IPS DF 4.7 (cell line): ENCODE results near the gene STPG4.
"Not testable (repeated sequence)": the region's sequence is repeated elsewhere in the genome, so short reads cannot be mapped to it uniquely, and the experiment has no call there.

Experiments
- DNase-seq: peaks from one replicate; pipeline ENCODE4 v3.0.0-alpha.2; 2013; ENCODE audit warnings: low spot score; ENCODE audit errors: extremely low read depth

STPG4 gene

DNA sequence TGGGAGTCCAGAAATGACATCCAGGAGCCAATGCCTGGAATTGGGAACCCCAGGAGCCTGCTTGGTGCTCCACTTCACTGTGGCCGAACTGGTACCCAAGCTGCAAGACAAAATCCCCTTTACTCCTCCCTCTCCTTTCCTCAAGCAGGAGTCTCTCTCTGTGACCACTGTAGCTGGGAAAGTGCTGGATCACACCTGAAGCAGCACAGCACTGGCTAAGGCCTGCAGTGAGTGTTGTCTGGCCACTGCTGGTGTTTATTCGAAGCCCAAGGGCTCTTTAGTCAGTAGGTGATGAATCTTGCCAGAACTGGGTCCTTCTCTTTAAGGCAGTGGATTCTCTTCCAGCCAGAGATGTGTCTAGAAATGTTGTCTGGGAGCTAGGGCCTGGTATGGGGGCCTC, 26.4 kb downstream of the STPG4 start:
- DNase-seq: no peak

GRCh38 chr2:47127862-47128543, 27.1 kb downstream of the STPG4 start:
- DNase-seq: no peak

DNA sequence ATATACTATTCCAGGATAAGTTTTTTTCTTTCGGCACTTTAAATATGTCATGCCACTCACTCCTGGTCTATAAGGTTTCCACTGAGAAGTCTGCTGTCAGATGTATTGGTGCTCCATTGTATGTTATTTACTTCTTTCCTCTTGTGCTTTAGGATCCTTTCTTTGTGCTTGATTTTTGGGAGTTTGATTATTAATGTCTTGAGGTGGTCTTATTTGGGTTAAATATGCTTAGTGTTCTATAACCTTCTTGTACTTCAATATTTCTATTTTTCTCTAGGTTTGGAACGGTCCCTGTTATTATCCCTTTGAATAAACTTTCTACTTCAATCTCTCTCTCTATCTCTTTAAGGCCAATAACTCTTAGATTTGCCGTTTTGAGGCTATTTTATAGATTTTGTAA, 28.3 kb downstream of the STPG4 start:
- DNase-seq: no peak

DNA sequence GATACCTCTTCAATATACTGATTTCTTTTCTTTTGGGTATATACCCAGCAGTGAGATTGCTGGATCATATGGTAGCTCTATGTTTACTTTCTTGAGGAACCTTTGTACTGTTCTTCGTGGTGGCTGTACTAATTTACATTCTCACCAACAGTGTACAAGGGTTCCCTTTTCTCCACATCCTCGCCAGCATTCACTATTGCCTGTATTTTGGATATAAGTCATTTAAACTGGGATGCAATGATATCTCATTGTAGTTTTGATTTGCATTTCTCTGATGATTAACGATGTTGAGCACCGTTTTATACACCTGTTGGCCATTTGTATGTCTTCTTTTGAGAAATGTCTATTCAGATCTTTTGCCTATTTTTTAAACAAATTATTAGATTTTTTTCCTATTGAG, 30.4 kb downstream of the STPG4 start:
- DNase-seq: not testable (repeated sequence)

DNA sequence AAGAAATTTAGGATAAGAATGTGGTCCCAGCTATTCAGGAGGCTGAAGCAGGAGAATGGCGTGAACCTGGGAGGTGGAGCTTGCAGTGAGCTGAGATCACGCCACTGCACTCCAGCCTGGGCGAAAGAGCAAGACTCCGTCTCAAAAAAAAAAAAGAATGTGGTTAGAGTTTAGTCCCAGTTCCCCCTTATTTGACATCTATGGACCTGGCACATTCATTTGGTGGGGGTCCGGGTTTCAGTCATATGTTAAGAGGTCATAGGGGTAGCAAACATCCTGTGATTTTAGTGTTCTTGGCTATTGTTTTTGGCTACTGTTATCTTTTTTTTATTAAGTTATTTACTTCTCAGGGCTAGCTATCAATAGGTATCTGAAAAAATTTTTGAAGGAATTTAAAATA, 34.7 kb downstream of the STPG4 start:
- not testable (repeated sequence) for DNase-seq

DNA sequence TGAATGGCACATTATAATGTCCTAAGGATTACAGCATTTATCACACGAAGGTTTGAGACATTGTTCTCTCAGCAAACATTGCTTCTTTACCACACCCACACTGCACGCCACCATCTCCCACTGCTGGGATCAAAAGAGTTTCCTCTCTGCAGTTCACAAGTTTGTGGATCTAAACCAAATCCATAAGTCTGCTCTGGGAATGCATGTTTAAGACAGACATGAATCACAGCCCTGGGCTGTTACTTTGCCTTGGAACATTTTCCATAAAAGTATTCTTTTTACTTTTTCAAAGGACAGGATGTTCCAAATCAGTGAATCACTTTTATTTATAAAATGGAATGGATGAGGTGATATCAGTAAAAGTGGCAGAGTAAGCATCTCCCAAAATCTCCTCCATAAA, 36.1 kb downstream of the STPG4 start:
- no peak for DNase-seq

GRCh38 chr2:47118581-47118980, 36.5 kb downstream of the STPG4 start:
- no peak for DNase-seq

- no peak for DNase-seq
Observed at GRCh38 chr2:47112665-47113435, 42.3 kb downstream of the STPG4 start.

DNA sequence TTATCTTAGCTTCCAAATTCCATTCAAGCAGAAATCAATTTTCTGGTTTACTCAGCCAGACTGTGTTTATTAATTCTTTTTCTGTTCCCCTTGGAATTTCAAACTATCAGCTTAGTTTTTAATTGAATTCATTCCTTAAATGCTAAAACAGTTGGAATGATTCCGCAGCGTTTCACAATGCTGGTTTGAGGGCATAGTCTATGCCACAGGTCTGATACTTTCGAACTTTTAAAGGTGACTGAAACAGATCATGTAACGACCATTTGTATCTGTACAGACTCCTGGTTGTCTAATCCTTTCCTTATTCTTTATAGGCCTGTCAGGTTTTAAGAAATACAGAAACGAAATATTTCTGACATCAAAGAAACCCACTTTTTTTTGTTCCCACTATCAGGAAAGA, 45.4 kb downstream of the STPG4 start:
- DNase-seq: no peak

GRCh38 chr2:47109007-47109375, 46.1 kb downstream of the STPG4 start:
- DNase-seq: no peak

- not testable (repeated sequence) for DNase-seq
Observed at GRCh38 chr2:47108267-47109006, 46.7 kb downstream of the STPG4 start.

DNA sequence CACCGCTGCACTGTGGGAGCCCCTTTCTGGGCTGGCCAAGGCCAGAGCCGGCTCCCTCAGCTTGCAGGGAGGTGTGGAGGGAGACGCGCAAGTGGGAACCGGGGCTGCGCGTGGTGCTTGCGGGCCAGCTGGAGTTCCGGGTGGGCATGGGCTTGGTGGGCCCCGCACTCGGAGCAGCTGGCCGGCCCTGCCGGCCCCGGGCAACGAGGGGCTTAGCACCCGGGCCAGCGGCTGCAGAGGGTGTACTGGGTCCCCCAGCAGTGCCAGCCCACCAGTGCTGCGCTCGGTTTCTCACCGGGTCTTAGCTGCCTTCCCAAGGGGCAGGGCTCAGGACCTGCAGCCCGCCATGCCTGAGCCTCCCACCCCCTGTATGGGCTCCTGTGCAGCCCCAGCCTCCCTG, 47.9 kb downstream of the STPG4 start:
- not testable (repeated sequence) for DNase-seq

GRCh38 chr2:47106231-47106630, 48.9 kb downstream of the STPG4 start:
- not testable (repeated sequence) for DNase-seq

- not testable (repeated sequence) for DNase-seq
Observed at GRCh38 chr2:47099712-47100111, 55.4 kb downstream of the STPG4 start.

- DNase-seq: no peak
Observed at GRCh38 chr2:47098953-47099352, 56.2 kb downstream of the STPG4 start.

- DNase-seq: no peak
Observed at GRCh38 chr2:47097563-47097962, 57.5 kb downstream of the STPG4 start.

GRCh38 chr2:47096451-47096850, 58.7 kb downstream of the STPG4 start:
- no peak for DNase-seq

DNA sequence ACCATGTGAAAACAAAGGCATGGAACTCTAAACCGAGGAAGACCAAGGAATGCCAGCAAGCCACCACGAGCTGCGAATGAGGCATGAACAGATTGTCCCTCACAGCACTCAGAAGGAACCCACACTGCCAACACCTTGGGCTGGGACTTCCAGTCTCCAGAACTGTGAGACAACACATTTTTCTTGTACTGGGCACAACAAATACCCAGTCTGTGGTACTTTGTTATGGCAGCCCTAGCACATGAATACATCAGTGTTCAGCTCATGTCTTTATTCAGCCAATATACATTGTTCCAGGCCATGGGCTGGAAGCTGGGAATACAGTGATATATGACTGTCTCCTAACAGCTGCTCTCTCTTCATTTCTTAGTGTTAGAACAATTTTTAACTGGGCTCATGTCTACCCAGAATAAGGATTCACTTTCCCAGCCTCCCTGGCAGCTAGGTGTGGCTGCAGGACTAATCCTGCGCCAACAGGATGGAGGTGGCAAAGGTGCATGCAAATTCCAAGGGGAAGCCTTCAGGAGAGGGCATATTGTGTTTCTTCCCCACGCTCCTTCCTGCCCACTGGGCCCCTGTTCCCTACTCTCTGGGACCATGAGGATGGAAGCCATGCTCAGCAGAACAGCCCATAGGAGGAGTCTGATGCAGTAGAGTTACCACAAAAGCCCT, 59.6 kb downstream of the STPG4 start:
- DNase-seq: no peak

DNA sequence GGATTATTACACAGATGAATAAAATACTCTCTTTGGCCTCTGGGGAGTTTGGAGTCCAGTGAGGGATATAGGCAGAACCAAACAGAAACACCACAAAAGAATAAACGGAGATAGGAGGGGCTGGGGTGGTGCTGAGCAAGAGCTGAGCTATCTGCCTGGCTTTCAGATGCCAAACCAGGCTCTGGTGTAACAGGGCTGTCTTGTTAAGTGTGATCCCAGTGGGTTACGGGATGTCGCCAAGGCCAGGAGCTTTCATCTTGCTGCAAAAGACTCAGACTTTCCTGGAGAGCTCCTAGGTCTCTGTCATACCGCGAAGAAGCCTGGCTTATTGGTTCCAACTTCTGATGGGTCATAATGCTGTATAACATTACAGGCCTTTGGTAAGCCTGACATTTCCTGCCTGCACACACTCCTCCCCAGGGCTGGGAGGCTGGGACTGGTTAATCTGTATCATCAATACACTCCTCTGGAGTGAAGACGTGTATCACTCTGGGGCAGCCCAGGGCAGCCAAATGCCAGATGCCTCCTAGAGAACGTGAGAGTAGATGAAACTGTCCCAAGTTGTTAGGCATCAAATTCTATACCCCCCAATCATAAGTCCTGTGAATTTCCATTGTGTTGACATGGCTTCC, 60.5 kb downstream of the STPG4 start:
- no peak for DNase-seq

DNA sequence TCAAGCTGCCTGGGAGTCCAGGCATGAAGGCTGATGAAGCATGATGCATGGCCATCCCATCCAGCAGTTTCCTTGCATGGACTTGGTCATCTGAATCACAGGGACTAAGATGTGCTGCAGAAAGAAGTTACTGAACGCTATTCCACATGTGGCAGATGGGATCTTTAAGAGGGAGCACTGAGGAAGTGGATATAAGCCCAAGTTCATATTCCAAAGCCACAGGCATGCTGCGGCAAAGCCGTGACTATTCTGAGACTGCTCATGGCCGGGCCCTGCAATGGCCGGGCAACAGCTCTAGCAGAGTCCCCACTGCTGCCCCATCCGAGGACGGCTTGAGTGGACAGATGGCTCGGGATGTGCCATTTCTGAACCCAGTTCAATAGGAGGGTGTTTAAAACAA, 61.5 kb downstream of the STPG4 start:
- DNase-seq: no peak

DNA sequence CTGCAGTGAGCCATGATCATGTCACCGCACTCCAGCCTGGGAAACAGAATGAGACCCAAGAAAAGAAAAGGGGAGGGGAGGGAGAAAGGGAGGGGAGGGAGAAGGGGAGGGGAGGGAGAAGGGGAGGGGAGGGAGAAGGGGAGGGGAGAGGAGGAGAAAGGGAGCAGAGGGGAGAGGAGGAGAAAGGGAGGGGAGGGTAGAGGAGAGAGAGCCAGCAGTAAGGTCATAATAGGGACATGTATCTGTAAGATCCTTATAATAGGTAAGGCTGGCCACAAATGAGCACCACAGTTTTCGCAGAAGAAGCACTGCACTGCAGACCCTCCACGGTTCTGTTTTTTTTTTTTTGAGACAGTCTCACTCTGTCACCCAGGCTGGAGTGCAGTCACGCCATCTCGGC, 62.6 kb downstream of the STPG4 start:
- no peak for DNase-seq
